ENCODE measurements around the gene RITA1. TPM values are rescaled to one million over a fixed set of nuclear protein-coding genes. Genes with fewer than 3 reads are reported as not detected.

Gene RITA1
- polyA plus RNA-seq, 1 donor from 2014 or later: 24.1 TPM

Other genes starting within 250 kb of the RITA1 start
- 12.9 TPM for gene OAS3, start 247.2 kb upstream of the RITA1 start, polyA plus RNA-seq
- 44.7 TPM for gene OAS2, start 207.2 kb upstream of the RITA1 start, polyA plus RNA-seq
- 0.61 TPM for gene DTX1, start 129.0 kb upstream of the RITA1 start, polyA plus RNA-seq
- not detected for gene RASAL1, start 50.0 kb upstream of the RITA1 start, polyA plus RNA-seq
- gene CFAP73, start 36.0 kb upstream of the RITA1 start, polyA plus RNA-seq: not detected
- gene DDX54, start 243 bp upstream of the RITA1 start, polyA plus RNA-seq: 34.2 TPM
- gene TPCN1, start 35.7 kb downstream of the RITA1 start, polyA plus RNA-seq: 17.4 TPM
- gene SLC8B1, start 149.4 kb downstream of the RITA1 start, polyA plus RNA-seq: 12.1 TPM
- gene PLBD2, start 172.9 kb downstream of the RITA1 start, polyA plus RNA-seq: 7.1 TPM
- gene SDS, start 218.2 kb downstream of the RITA1 start, polyA plus RNA-seq: not detected
- gene SDSL, start 236.7 kb downstream of the RITA1 start, polyA plus RNA-seq: 0.43 TPM

Measured in IgD-negative memory B cell (primary cell).